IMR-90 (cell line): ENCODE results near the gene CSNK2A2. TPM values are rescaled to one million over a fixed set of nuclear protein-coding genes. Genes with fewer than 3 reads are reported as not detected.

Source experiments
- ATAC-seq: fragments of 200-7000 bp; cut with Tn5 transposase; 2 replicates; pipeline ENCODE4 v1.9.1; 2020; ENCODE audit warnings: low read depth, mild to moderate bottlenecking, moderate library complexity
- BruUV-seq: library from RNA; stranded (reverse); fragments of 400-500 nt; replicated peaks from 2 replicates; lab custom pipeline; 2021; lab: Mats Ljungman, UMichigan
- CTCF ChIA-PET: fragments of 300-600 bp; formaldehyde crosslinking; extraction: SDS; loops from one replicate; lab custom pipeline; 2021; ENCODE audit warnings: antibody characterized with exemption; lab: Yijun Ruan, JAX
- POLR2A ChIA-PET: fragments of 300-600 bp; sonication (Branson Sonifier 250); formaldehyde crosslinking; loops from one replicate; lab custom pipeline; 2022; ENCODE audit warnings: antibody characterized with exemption; ENCODE audit not compliant: unreplicated experiment; lab: Charles Lee
- DNase-seq: peaks from one replicate; pipeline ENCODE4 v3.0.0; 2013
- H2AFZ ChIP-seq: replicated peaks from 2 replicates; pipeline ENCODE3; 2013; ENCODE audit warnings: low read length, mild to moderate bottlenecking; ENCODE audit not compliant: poor library complexity
- H2AK5ac ChIP-seq: 2 replicates; pipeline ENCODE4 v1.6.1; 2013; ENCODE audit warnings: low read depth, low read length, inconsistent platforms
- H2AK9ac ChIP-seq: replicated peaks from 2 replicates; pipeline ENCODE3; 2013; ENCODE audit warnings: mild to moderate bottlenecking, low read depth, low read length, moderate library complexity; ENCODE audit not compliant: poor library complexity
- H2BK120ac ChIP-seq: 2 replicates; pipeline ENCODE4 v1.6.1; 2013; ENCODE audit warnings: low read depth, low read length, inconsistent platforms
- H2BK15ac ChIP-seq: 3 replicates; pipeline ENCODE4 v1.6.1; 2013; ENCODE audit warnings: low read depth, low read length, inconsistent platforms
- H2BK20ac ChIP-seq: 2 replicates; pipeline ENCODE4 v1.6.1; 2013; ENCODE audit warnings: low read depth, mild to moderate bottlenecking, inconsistent platforms, low read length, moderate library complexity
- H2BK5ac ChIP-seq: 2 replicates; pipeline ENCODE4 v1.6.1; 2013; ENCODE audit warnings: mild to moderate bottlenecking, low read depth, low read length, inconsistent platforms; ENCODE audit not compliant: poor library complexity, severe bottlenecking
- H3K14ac ChIP-seq: replicated peaks from 2 replicates; pipeline ENCODE4 v1.6.1; 2013; ENCODE audit warnings: low read depth, low read length, inconsistent platforms
- H3K18ac ChIP-seq: 2 replicates; pipeline ENCODE4 v1.6.1; 2013; ENCODE audit warnings: low read depth, low read length, control low read depth
- H3K23ac ChIP-seq: 2 replicates; pipeline ENCODE4 v1.6.1; 2013; ENCODE audit warnings: low read depth, low read length, inconsistent platforms
- H3K27ac ChIP-seq: 2 replicates; pipeline ENCODE4 v1.5.1; 2013; ENCODE audit warnings: mild to moderate bottlenecking, control low read depth, low read length; ENCODE audit not compliant: insufficient read depth
- H3K27me3 ChIP-seq: 2 replicates; pipeline ENCODE4 v1.6.1; 2013; ENCODE audit warnings: low read length; ENCODE audit not compliant: control insufficient read depth, insufficient read depth
- H3K36me3 ChIP-seq: 2 replicates; pipeline ENCODE4 v1.6.1; 2013; ENCODE audit warnings: low read length, mixed read lengths; ENCODE audit not compliant: control insufficient read depth, insufficient read depth
- H3K4ac ChIP-seq: 2 replicates; pipeline ENCODE4 v1.6.1; 2013; ENCODE audit warnings: low read depth, low read length, inconsistent platforms
- H3K4me1 ChIP-seq: 2 replicates; pipeline ENCODE4 v1.6.1; 2013; ENCODE audit warnings: low read length, mixed read lengths; ENCODE audit not compliant: control insufficient read depth, insufficient read depth
- H3K4me2 ChIP-seq: 2 replicates; pipeline ENCODE4 v1.6.1; 2013; ENCODE audit warnings: low read depth, mild to moderate bottlenecking, control low read depth, low read length, moderate library complexity
- H3K4me3 ChIP-seq: 2 replicates; pipeline ENCODE4 v1.5.1; 2013; ENCODE audit warnings: low read depth, mild to moderate bottlenecking, control low read depth, low read length, moderate library complexity; ENCODE audit not compliant: insufficient read depth
- H3K56ac ChIP-seq: 2 replicates; pipeline ENCODE4 v1.6.1; 2013; ENCODE audit warnings: low read length, inconsistent platforms; ENCODE audit not compliant: insufficient read depth; ENCODE audit errors: extremely low read depth
- H3K79me1 ChIP-seq, 2 experiments: 2 replicates each; pipeline ENCODE4 v1.6.1; 2013; ENCODE audit warnings: low read length in 2 of 2, inconsistent platforms in 1 of 2, low read depth in 1 of 2
- H3K9ac ChIP-seq: 2 replicates; pipeline ENCODE4 v1.6.1; 2013; ENCODE audit warnings: low read depth, low read length, control low read depth
- H3K9me1 ChIP-seq: 2 replicates; pipeline ENCODE4 v1.6.1; 2013; ENCODE audit warnings: low read length, inconsistent platforms; ENCODE audit not compliant: insufficient read depth
- H3K9me3 ChIP-seq: 2 replicates; pipeline ENCODE4 v1.6.1; 2013; ENCODE audit warnings: low read length; ENCODE audit not compliant: control insufficient read depth, insufficient read depth
- H4K20me1 ChIP-seq: 2 replicates; pipeline ENCODE4 v1.6.1; 2013; ENCODE audit warnings: low read length, inconsistent platforms; ENCODE audit not compliant: insufficient read depth
- H4K5ac ChIP-seq: 2 replicates; pipeline ENCODE4 v1.6.1; 2013; ENCODE audit warnings: mild to moderate bottlenecking, low read depth, low read length, control low read depth
- H4K8ac ChIP-seq, 2 experiments: 2 replicates each; pipeline ENCODE4 v1.6.1; 2013; ENCODE audit warnings: low read depth in 2 of 2, low read length in 2 of 2, control low read depth in 1 of 2, inconsistent platforms in 1 of 2
- H4K91ac ChIP-seq: 2 replicates; pipeline ENCODE4 v1.6.1; 2013; ENCODE audit warnings: low read depth, low read length, inconsistent platforms; ENCODE audit not compliant: insufficient read depth
- POLR2A ChIP-seq: IDR thresholded peaks from 2 replicates; pipeline ENCODE4 v1.6.1; 2012; ENCODE audit warnings: mild to moderate bottlenecking, low read depth, low read length
- RFX5 ChIP-seq: IDR thresholded peaks from 2 replicates; pipeline ENCODE4 v1.8.0; 2012; ENCODE audit warnings: low read depth, mild to moderate bottlenecking, low read length, moderate library complexity
- WGBS, 2 experiments: methylation state at CpG; one replicate each; pipeline versions ENCODE4 v1.1.5 to v1.1.7; 2013; ENCODE audit warnings: missing lambda C conversion rate in 2 of 2; ENCODE audit not compliant: insufficient read length in 1 of 2; ENCODE audit errors: extremely low coverage in 2 of 2; 5-methylcytosine and 5-hydroxymethylcytosine counted together
- dilution Hi-C: fragments of 300-500 bp; cut with HindIII; formaldehyde crosslinking; loops from one replicate; pipeline ENCODE4 v1.14.3; 2018; ENCODE audit warnings: low sequenced_read_pairs; ENCODE audit not compliant: unreplicated experiment
- in situ Hi-C: fragments of 300-500 bp; cut with MboI; formaldehyde crosslinking; loops from 3 replicates; pipeline ENCODE4 v1.14.3; 2019; ENCODE audit warnings: low sequenced_read_pairs, inconsistent platforms, mixed read lengths
- intact Hi-C: fragments of 100-400 bp; cut with micrococcal nuclease; formaldehyde crosslinking; loops from 2 replicates; pipeline ENCODE4 v1.10.0; 2022
- polyA plus RNA-seq, 3 experiments: library from polyadenylated mRNA; depleted of rRNA; stranded (reverse); fragments of >200 nt; gene quantifications; 2 replicates each; pipeline ENCODE4 v1.2.3, GENCODE V29; 2012; ENCODE audit warnings: low replicate concordance in 1 of 3
- total RNA-seq: library from RNA; depleted of rRNA; stranded (reverse); fragments of >200 nt; gene quantifications from 2 replicates; pipeline ENCODE4 v1.2.3, GENCODE V29; 2012

CSNK2A2 gene
- total and polyA plus RNA-seq, 2 of the 4 experiments (the other 2 are of a cell fraction), result 15.6 to 27.5 TPM

DNA sequence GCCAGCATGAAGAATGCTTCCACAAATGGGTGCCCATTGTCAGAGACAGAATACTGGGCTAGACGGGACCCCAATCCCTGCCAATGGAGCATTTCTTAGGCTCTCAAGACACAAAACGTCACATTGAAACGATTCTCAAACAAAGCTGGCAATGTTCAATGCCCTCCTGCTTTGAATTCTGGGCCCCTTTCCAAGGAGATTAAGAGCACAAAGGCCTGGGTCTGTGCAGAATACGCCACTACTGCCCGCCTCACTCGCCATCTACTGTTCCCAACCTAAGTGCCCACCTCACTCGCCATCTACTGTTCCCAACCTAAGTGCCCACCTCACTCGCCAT is 78.4 kb downstream of the CSNK2A2 start:
- no peak overlapping the region for H2BK120ac ChIP-seq
- H3K9ac ChIP-seq, result no peak overlapping the region
- peaks cover 33 to 64% of the 10 kb centered on the region in 2 experiments for H3K79me1 ChIP-seq
- peaks cover 25% of the 10 kb centered on the region for H3K4me1 ChIP-seq
- CTCF ChIA-PET, result no interaction called here
- peaks cover 68% of the 10 kb centered on the region for H4K20me1 ChIP-seq
- H3K27ac ChIP-seq, result no peak overlapping the region
- H3K4me2 ChIP-seq, result no peak overlapping the region
- TF ChIP-seq POLR2A (no peak), RFX5 (no peak)
- no peak overlapping the region for H3K4me3 ChIP-seq
- no peak overlapping the region for H2BK20ac ChIP-seq
- peaks cover 35% of the 10 kb centered on the region for H3K9me1 ChIP-seq
- H2AFZ ChIP-seq, result no peak overlapping the region
- H2BK5ac ChIP-seq, result no peak overlapping the region
- dilution Hi-C loops, result no loop called here
- H4K5ac ChIP-seq, result no peak overlapping the region
- no peak overlapping the region for H3K23ac ChIP-seq
- DNase-seq (no peak), ATAC-seq (no peak)
- no peak overlapping the region for H2AK5ac ChIP-seq
- H2AK9ac ChIP-seq, result no peak overlapping the region
- no peak overlapping the region for H3K4ac ChIP-seq
- no peak overlapping the region for H3K14ac ChIP-seq
- no peaks in the 10 kb centered on the region for H3K27me3 ChIP-seq
- no TSS peak for BruUV-seq
- in situ Hi-C loops, result loop anchor here (25.0 kb wide), 1 partner anchor 207 kb away; no protein-coding TSS in a partner anchor
- WGBS, 2 experiments, result no CpG with 5 or more reads among the region's 8 CpGs
- no peak overlapping the region for H3K18ac ChIP-seq
- no peaks in the 10 kb centered on the region for H3K9me3 ChIP-seq
- H2BK15ac ChIP-seq, result no peak overlapping the region
- intact Hi-C loops, result no loop called here
- no peak overlapping the region for H3K56ac ChIP-seq
- H4K8ac ChIP-seq, result no peak overlapping the region
- peaks cover 11% of the 10 kb centered on the region for H3K36me3 ChIP-seq
- POLR2A ChIA-PET, result interaction anchor here (0.6 kb wide), 1 partner anchor 76 kb away, joined by 3 read pairs; no protein-coding TSS in a partner anchor
- H4K91ac ChIP-seq, result no peak overlapping the region
